ENCODE measurements around the gene NDUFB8.

GRCh38 chr10:100480002-100480401 lies 49.7 kb downstream of the NDUFB8 start:
- no peak for TF ChIP-seq POLR2AphosphoS5 (IDR thresholded peaks at IDR 0.05; ENCODE audit: borderline replicate concordance, low read depth, low read length)
- TF ChIP-seq EZH2 (IDR thresholded peaks at IDR 0.05), result no peak

All from SK-N-MC (cell line).